HG03565 (cell line): ENCODE results near the gene SLC24A3.
"Not testable (repeated sequence)": the region's sequence is repeated elsewhere in the genome, so short reads cannot be mapped to it uniquely, and the experiment has no call there.

Source experiments
- ATAC-seq: cut with Tn5 transposase; IDR thresholded peaks from one replicate; pipeline ENCODE4 v1.9.1; 2021; ENCODE audit warnings: mild to moderate bottlenecking, moderate library complexity; ENCODE audit not compliant: unreplicated experiment

The SLC24A3 gene

GRCh38 chr20:19754201-19754600, 541.8 kb downstream of the SLC24A3 start:
- ATAC-seq = not testable (repeated sequence)

DNA sequence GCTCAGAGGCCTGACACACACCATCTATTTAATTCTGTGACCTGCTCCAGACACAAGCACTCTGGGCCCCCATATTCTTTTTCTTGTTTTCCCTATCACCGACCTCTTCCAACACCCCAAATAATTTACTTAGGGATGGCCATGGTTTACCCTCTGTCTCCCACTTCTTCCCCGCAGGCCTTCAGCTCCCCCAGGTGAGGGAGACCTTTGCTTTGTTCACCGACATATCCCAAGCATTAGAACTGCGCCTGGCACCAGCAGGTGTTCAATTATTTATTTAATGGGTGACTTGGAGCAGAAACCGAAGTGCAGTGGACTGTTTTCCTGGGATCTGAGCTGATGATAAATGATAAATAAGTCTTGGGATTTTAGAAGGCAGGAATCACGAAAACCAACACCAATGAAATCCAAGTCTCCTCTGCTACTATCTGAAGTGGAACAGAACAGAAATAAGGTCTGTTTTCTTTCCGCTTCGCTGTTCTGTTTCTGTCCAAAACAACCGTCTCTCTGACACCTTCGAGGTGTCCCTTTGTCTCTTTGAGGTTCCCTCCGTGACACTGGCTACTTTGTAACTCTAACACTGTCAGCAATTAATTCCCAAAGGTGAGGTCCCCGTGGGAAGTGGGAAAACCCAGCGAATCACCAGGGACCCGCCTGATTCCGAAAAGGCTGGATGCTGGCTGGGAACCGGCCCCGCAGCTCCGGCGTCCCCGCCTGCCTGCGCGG, 544.5 kb downstream of the SLC24A3 start:
- no peak for ATAC-seq

DNA sequence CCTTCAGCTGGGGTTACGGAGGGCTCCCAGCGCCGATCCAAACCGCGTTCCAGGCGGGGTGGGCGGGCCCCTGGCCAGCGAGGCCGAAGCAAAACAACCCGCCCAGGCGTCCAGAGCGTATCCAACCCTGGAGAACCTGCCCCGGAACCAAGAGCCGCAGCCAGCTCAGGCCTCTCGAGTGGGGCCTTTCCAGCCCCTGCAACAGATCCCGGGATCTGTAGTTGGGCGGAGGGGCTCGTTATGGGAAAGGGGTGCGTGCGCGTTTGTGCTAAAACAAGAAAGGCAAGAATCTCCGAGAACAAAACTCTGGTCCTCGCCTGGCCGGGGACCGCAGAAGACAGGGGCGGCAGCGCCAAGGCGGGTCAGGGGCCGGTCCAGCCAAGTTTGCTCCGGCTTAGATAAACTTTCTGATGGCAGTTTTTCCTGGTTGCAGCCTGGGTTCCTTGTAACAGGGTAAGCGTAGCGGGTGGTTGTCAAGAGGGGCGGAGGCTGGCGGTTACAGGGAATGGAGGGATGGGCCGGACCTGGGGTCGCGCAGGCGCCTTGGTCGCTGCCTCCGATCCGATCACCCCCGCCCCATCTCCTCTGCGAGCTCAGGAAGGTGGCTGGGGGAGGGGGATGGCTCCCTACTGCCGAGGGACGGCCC, 545.2 kb downstream of the SLC24A3 start:
- ATAC-seq = no peak

DNA sequence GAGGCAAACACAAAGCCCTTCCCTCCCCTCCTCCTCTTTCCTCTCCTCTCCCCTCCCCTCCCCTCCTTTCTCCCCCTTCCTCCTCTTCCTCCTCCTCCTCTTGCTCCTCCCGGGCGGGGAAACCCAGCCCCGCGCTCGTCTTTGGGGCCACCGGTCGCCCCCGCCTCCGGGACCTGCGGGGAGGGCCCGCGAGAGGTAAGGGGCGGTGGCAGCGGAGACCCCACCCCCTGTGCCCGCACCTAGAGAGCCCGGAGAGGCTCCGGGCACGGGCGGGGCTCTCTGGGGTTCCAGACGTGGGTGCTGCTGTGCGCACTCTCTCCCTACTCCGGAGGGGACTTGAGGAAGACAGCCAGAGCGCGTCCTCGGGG, 545.7 kb downstream of the SLC24A3 start, which contains the start of gene RIN2:
Gene RIN2, plus strand, starts transcription at position 126 of the 368 bp plus-strand sequence. CDS start 131,344 bp downstream, outside the sequence.
- no peak for ATAC-seq

- ATAC-seq = no peak
These were observed 546.3 kb downstream of the SLC24A3 start for GRCh38 chr20:19758501-19759331.

- no peak for ATAC-seq
These were observed 547.9 kb downstream of the SLC24A3 start for GRCh38 chr20:19760371-19760721.

DNA sequence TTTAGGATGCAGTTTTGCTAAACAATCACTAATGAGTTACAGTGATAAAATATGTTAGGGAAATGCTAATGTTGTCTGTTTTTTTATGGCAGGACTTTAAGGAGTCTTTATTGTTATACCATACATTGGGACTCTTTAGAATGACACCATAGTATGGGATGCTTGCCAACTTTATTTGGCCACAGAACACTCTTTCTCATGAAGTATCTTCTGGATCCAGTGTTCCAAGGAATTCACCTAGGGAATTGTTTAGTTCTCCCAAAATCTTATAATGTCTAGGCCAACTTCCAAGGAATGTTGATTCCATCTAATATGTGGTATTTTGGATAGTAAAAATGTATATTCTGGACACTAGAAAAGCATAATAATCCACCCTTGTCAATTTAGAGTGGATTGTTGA, 548.9 kb downstream of the SLC24A3 start:
- ATAC-seq = no peak

DNA sequence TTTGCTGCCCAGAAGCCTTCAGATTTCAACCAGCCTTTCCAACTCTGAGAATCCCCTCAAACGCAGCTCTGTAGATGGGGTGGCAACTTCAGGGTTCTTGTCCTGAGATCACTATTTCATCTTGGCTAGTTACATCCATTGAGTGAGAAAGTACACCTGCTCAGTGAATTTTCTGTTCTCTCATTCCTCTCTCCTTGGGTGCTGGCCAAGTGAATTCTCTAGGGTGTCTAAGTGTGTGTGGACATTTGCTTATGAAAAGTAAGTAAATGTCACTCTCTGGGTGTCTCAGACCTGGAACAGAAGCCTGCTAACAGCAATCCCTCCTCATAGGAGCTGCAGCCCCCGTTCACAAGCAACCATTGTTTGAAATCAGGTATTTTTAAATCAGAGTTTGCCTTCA, 549.4 kb downstream of the SLC24A3 start:
- no peak for ATAC-seq

GRCh38 chr20:19764207-19764606, 551.8 kb downstream of the SLC24A3 start:
- no peak for ATAC-seq

DNA sequence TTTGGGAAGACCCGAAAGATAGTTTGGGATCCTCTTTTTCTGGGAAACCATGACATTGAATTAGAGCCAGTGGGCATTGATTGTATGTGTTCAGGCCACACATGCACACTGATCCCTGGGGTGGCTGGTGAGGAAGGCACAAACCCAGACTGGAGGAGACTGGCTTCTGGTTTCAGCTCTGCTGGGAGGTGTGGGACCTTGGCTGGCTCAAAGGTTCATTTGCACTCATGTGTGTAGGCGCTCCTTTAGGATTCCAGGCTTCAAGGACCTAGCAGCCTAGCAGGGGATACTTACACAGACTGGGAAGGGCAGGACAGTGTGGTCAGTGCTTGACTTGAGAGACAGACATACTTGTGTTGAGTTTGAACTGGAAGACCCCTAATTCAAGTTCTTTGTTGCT, 552.8 kb downstream of the SLC24A3 start:
- ATAC-seq = no peak

- ATAC-seq = no peak
These were observed 553.5 kb downstream of the SLC24A3 start for GRCh38 chr20:19765913-19766312.

- no peak for ATAC-seq
These were observed 554.6 kb downstream of the SLC24A3 start for GRCh38 chr20:19767070-19767469.

- ATAC-seq = no peak
These were observed 555.9 kb downstream of the SLC24A3 start for GRCh38 chr20:19768325-19768842.

- no peak for ATAC-seq
These were observed 557.1 kb downstream of the SLC24A3 start for GRCh38 chr20:19769507-19769906.

- no peak for ATAC-seq
These were observed 557.9 kb downstream of the SLC24A3 start for GRCh38 chr20:19770375-19770774.

GRCh38 chr20:19771031-19771430, 558.6 kb downstream of the SLC24A3 start:
- ATAC-seq = no peak
